OCI-LY7 (cell line): ENCODE results near the gene POFUT1.

Source experiments
- EZH2phosphoT487 ChIP-seq: fragments of 200-600 bp; sonication (generic); IDR thresholded peaks from 2 replicates; pipeline ENCODE4 v1.6.1; 2018; ENCODE audit warnings: low read depth, borderline replicate concordance, mild to moderate bottlenecking, mixed run types, antibody characterized with exemption, low read length, moderate library complexity, mixed read lengths
- TF ChIP-seq, protein P1 (sequence below): fragments of 200-600 bp; sonication (generic); conservative IDR thresholded peaks from 2 replicates; pipeline ENCODE4 v1.5.1; 2014; ENCODE audit warnings: mild to moderate bottlenecking, antibody characterized with exemption, low read length, moderate library complexity, mixed read lengths

DNA sequence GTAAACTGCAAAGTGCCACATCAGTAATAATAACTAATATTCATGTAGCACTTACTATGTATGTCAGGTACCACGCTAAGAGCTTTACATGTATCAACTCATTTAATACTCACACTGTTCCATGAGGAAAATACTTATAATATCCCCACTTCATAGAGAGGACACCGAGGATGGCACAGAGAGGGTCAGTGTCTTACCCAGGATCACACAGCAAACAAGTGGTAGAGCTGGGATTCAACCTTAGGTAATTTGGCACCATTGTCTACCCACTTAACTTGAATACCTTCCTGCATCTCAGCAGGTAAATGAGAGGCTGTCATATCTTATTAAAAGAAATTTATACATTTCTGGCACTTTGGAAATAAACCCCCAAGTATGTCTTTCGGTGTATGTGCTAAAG is 8.0 kb downstream of the POFUT1 start:
- TF ChIP-seq, protein P1, sequence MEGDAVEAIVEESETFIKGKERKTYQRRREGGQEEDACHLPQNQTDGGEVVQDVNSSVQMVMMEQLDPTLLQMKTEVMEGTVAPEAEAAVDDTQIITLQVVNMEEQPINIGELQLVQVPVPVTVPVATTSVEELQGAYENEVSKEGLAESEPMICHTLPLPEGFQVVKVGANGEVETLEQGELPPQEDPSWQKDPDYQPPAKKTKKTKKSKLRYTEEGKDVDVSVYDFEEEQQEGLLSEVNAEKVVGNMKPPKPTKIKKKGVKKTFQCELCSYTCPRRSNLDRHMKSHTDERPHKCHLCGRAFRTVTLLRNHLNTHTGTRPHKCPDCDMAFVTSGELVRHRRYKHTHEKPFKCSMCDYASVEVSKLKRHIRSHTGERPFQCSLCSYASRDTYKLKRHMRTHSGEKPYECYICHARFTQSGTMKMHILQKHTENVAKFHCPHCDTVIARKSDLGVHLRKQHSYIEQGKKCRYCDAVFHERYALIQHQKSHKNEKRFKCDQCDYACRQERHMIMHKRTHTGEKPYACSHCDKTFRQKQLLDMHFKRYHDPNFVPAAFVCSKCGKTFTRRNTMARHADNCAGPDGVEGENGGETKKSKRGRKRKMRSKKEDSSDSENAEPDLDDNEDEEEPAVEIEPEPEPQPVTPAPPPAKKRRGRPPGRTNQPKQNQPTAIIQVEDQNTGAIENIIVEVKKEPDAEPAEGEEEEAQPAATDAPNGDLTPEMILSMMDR = no peak
- TF ChIP-seq EZH2phosphoT487 = no peak
